NCI-H446 (cell line): Measurements from ENCODE around the gene IGSF5.

ENCODE experiments used
- DNase-seq, 2 experiments: peaks; one replicate each; lab custom pipeline; 2025; lab: John Stamatoyannopoulos, UW

IGSF5 gene

DNA sequence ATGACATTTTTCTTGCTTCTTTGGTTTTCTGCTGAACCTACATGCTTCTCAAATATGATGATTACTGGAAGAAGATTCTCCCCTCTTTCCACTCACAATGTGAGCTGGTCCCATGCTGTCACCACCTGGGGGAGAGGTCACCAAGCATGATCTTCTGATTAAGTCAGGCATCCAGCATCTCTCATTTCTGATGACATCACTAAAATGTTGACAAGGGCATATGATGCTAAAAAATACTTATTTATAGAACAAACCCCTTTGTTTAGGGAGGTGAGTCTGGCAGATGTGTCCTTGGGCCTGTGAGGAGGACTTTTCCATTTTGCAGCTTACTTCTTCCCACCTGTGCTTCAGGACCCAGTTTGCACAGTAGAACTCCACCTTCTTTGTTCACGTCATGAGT lies 80.3 kb downstream of the IGSF5 start:
- no peak for DNase-seq

DNA sequence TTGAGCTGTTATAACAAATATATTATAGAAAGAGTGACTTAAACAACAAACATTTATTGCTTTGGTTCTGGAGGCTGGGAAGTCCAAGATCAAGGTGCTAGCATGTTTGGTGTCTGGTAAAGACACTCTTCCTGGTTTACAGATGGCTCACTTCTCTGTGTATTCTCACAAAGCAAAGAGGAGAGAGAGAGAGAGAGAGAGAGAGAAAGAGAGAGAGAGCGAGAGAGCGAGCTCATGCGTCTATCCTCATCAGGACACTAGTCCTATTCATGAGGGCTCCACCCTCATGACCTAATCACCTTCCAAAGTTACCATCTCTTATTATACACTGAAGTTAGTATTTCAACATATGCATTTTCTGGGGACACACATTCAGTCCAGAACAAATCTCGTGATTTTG lies 89.6 kb downstream of the IGSF5 start:
- no peak for DNase-seq

DNA sequence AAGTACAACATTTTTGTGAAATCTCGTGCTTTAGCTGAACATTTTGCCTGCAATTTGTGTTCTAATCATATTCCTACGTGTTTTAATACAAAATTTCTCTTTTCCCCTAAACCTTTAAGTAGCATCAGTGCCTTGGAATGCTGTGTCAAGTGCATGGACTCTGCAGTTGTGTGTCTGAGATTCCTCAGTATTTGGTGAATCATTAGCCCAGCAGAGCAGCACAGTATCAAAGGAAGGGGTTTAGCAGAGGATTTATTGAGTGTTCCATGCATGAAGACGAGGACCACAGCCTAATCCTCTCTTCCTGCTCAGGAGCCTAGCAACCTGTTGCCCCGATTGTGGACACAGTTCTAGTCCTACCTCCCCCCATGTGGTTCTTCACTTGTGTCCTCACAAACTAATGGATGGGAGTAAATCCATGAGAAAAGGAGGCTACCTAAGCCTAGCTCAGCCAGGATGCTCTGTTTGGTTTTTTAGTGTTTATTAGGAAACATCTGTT lies 92.9 kb downstream of the IGSF5 start:
- no peak for DNase-seq

GRCh38 chr21:39840373-39841097 lies 95.6 kb downstream of the IGSF5 start:
- no peak for DNase-seq

DNA sequence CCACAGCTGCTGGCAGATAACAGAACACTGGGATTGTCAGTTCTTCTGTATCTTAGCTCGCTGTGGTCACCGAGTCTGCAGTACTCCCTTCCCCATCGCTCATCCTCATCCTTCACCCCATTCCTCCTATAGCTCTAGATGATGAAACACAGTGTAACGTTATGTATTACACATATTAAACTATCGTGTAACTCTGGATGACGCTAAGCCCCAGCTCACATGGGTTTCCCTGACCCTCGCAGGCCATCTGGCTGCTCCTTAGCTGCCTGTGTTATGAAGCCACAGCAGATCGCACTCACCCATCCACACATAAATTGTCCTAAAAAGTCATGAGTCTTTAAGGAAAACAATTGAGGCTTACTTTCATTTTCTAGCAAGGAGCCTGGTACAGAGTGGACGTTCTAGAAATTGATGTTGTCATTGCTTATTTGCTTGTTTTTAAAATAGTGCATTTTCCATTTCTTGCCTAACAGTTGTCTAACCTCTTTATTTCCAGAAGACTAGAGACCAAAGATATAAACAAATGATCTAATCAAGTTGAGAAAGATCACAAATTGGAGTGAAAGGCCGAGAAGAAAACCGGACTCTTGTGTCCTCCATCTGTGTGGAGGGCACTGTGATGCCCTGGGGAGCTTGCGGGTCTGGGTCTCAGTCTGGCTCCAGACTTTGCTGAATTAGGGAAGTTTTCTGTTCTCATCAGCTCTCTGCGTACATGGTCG lies 97.9 kb downstream of the IGSF5 start:
- DNase-seq, result no peak

DNA sequence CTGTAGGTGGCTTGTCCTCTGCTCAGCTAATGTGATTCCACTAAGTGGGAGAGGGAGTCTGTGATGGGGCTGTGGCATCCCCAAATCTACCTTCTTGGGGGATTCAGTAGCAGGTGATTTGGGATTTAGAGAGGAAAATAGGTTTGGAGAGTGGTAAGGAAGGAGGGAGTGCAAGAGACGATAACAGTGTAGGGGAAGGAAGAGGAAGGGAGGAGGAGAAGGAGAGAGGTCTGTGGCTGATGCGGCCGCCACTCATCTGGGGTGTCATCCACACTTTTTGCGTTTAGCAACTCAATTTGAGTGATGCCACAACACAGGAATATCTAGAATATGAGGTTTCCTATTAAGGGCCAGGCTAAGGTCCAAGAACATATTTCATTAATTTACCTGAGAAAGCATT lies 98.5 kb downstream of the IGSF5 start:
- DNase-seq, result no peak

DNA sequence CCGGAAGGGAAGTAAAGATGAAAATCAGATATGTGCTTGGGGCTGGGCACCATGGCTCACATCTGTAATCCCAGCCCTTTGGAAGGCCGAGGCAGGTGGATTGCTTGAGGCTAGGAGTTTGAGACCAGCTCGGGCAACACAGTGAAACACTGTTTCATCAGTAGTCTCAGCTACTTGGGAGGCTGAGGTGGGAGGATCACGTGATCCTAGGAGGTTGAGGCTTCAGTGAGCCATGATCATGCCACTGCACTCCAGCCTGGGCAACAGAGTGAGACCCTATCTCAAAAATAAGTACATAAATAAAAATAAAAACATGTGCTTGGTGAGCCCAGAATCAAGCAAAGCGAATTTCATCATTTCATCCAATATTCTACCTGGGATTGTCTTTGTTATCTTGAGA lies 98.9 kb downstream of the IGSF5 start:
- DNase-seq, result no peak

GRCh38 chr21:39845571-39846130 lies 100.7 kb downstream of the IGSF5 start:
- DNase-seq, result no peak

- no peak for DNase-seq
Measured at GRCh38 chr21:39847877-39848276, 102.9 kb downstream of the IGSF5 start.

DNA sequence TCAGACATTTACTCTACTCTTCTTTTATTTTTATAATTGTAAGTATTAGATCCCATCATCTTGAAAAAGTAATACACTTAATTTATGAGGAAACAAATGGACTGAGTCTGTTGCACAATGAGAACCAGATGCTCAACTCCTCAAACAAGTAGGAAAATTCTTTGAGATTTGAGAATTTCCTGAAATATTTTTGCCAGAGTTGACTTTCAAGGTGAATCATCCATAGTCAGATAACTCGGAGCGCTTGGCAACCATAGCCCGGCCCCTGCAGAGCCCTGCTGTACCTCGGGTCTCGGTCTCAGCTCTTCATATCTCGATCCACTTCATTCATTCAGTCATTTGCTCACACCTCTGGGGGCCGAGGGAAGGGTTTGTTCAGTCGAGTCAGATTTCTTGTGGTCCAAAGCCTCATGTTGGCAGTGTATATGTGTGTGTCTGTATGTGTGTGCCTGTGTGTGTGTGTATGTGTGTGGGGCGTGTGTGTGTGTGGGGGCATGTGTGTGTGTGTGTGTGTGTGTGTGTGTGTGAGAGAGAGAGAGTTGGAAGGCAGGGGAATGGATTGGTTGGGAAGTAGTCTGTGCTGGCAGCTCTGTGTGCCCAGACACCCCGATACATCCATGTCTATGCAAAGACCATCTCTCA lies 104.2 kb downstream of the IGSF5 start:
- DNase-seq, result no peak

DNA sequence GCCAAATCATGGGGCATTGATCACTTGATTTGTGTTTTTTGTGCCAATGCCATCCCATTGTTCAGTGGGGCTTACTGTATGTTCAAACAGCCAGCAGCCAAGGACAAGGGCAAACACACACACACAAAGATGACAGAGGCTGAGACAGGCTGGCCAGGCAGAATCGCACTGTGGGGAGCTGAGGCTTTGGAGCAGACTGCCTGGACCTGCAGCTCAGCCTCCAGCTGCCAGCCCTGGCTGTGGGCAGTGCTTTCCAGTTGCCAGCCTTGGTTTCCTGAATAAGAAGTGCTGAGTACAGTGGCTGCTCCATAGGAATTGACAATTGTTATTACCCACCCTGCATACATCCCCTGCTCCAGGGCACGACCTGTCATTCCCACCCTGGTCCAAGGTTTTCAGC lies 105.3 kb downstream of the IGSF5 start:
- DNase-seq, result no peak

- DNase-seq, result no peak
Measured at GRCh38 chr21:39851002-39851618, 106.1 kb downstream of the IGSF5 start.
